ENCODE data around the gene FAM107B. TPM values are rescaled to one million over a fixed set of nuclear protein-coding genes. Genes with fewer than 3 reads are reported as not detected.

FAM107B gene
- total RNA-seq, 1 experiment from 2014 or later = 41.6 TPM

GRCh38 chr10:14671386-14671831 lies 103.3 kb downstream of the FAM107B start:
- H3K79me2 ChIP-seq (ENCODE audit: insufficient read depth, low read length) = no peaks in the 10 kb centered on the region
- ATAC-seq (no peak; the same call in 1 of the 2 replicates), DNase-seq (ENCODE audit: low read depth, low spot score) (no peak)
- no peak overlapping the region for H2AFZ ChIP-seq (ENCODE audit: low read depth, low read length, poor library complexity, severe bottlenecking)
- no peaks in the 10 kb centered on the region for H4K20me1 ChIP-seq (ENCODE audit: insufficient read depth)
- no peak overlapping the region for H3K4me3 ChIP-seq (replicated peaks in 1 of 2; ENCODE audit: low read depth in 1 of 2, low read length in 2 of 2)
- H3K27me3 ChIP-seq (ENCODE audit: insufficient read depth, low read length) = no peaks in the 10 kb centered on the region
- no peaks in the 10 kb centered on the region for H3K36me3 ChIP-seq (ENCODE audit: control insufficient read depth in 1 of 2, insufficient read depth in 2 of 2, low read length in 2 of 2)
- H3K9me3 ChIP-seq (ENCODE audit: control insufficient read depth in 1 of 2, insufficient read depth in 1 of 2, low read depth in 1 of 2, low read length in 2 of 2) = no peaks in the 10 kb centered on the region
- ChIA-PET RAD21 (ENCODE audit: low non-redundant PET in 1 of 2, low total read pairs in 2 of 2, uncharacterized antibody in 2 of 2, unreplicated experiment in 2 of 2) (no interaction called here), POLR2A (no interaction called here), CTCF (no interaction called here)
- intact Hi-C loops (cut with micrococcal nuclease) = no loop called here
- TF ChIP-seq CBX3 (IDR thresholded peaks at IDR 0.05; ENCODE audit: low read depth) (no peak), EZH2phosphoT487 (IDR thresholded peaks at IDR 0.05; ENCODE audit: borderline replicate concordance) (no peak), SP1 (IDR thresholded peaks at IDR 0.05; ENCODE audit: low read depth) (no peak), POLR2A (IDR thresholded peaks at IDR 0.05; ENCODE audit: borderline replicate concordance, extremely low read depth, insufficient read depth, insufficient read length) (no peak), JUND (IDR thresholded peaks at IDR 0.05) (no peak), ZBTB33 (IDR thresholded peaks at IDR 0.05; ENCODE audit: extremely low read depth, insufficient replicate concordance, low read length) (no peak), ELF1 (IDR thresholded peaks at IDR 0.05; ENCODE audit: borderline replicate concordance, low read depth) (no peak), CEBPB (IDR thresholded peaks at IDR 0.05; ENCODE audit: low read depth) (no peak), YY1 (IDR thresholded peaks at IDR 0.05; ENCODE audit: extremely low read depth, insufficient replicate concordance, low read depth, low read length) (no peak), POLR2AphosphoS5 (IDR thresholded peaks at IDR 0.05; ENCODE audit: low read depth, low read length) (no peak), MAX (IDR thresholded peaks at IDR 0.05) (no peak), SIN3A (IDR thresholded peaks at IDR 0.05; ENCODE audit: low read depth) (no peak), ATF3 (IDR thresholded peaks at IDR 0.05) (no peak), RAD21 (IDR thresholded peaks at IDR 0.05; ENCODE audit: low read depth) (no peak), REST (IDR thresholded peaks at IDR 0.05; ENCODE audit: low read depth) (no peak), FOSL1 (IDR thresholded peaks at IDR 0.05; ENCODE audit: low read depth) (no peak), EGR1 (IDR thresholded peaks at IDR 0.05; ENCODE audit: low read depth) (no peak)
- H3K4me2 ChIP-seq (ENCODE audit: low read length) = no peak overlapping the region
- no peak overlapping the region for H3K27ac ChIP-seq (ENCODE audit: low read depth, low read length)
- H3K9ac ChIP-seq (ENCODE audit: low read length) = no peak overlapping the region
- BruUV-seq (replicated peaks) = no TSS peak
- no peaks in the 10 kb centered on the region for H3K9me2 ChIP-seq (ENCODE audit: insufficient read depth)
- 0 out of 4 replicates have a peak, but pooled peaks cover 0 to 5% of the 10 kb centered on the region in 2 experiments for H3K4me1 ChIP-seq (ENCODE audit: control insufficient read depth in 1 of 2, insufficient read depth in 2 of 2, low read length in 2 of 2)
